Peyer's patch (tissue), 4 donors: ENCODE measurements around the gene TMEM123. TPM values are rescaled to one million over a fixed set of nuclear protein-coding genes. Genes with fewer than 3 reads are reported as not detected.

ENCODE experiments used
- DNase-seq, 3 donors: peaks; one replicate each; pipeline ENCODE4 v3.0.0-alpha.2; 2017 to 2019
- H3K27ac ChIP-seq, 4 donors: fragments of 200-600 bp; sonication (generic); one replicate each; pipeline ENCODE4 v1.5.1; 2016 to 2019
- H3K27me3 ChIP-seq, 2 donors: fragments of 200-600 bp; sonication (generic); one replicate each; pipeline ENCODE4 v1.5.1; 2019
- H3K36me3 ChIP-seq, 3 donors: fragments of 200-600 bp; sonication (generic); one replicate each; pipeline ENCODE4 v1.5.1; 2016 to 2019
- H3K4me1 ChIP-seq, 4 donors: fragments of 200-600 bp; sonication (generic); one replicate each; pipeline ENCODE4 v1.5.1; 2016 to 2019
- H3K4me3 ChIP-seq, 4 donors: fragments of 200-600 bp; sonication (generic); 1 replicate in 3 of 4; 2 replicates in 1 of 4; pipeline ENCODE4 v1.5.1; 2016 to 2019; ENCODE audit warnings: mild to moderate bottlenecking in 1 of 4
- H3K9me3 ChIP-seq, 4 donors: fragments of 200-600 bp; sonication (generic); one replicate each; pipeline ENCODE4 v1.5.1; 2016 to 2019; ENCODE audit warnings: mild to moderate bottlenecking in 1 of 4
- POLR2A ChIP-seq, 2 donors: fragments of 450-650 bp; IDR thresholded peaks; one replicate each; pipeline ENCODE4 v1.5.1; 2017; ENCODE audit warnings: antibody characterized with exemption in 2 of 2, mild to moderate bottlenecking in 2 of 2, moderate library complexity in 2 of 2
- total RNA-seq, 4 donors: library from RNA; depleted of rRNA; stranded (reverse); fragments of >200 nt; gene quantifications; one replicate each; pipeline ENCODE4 v1.1.0, GENCODE V29; 2016
- TF ChIP-seq, protein P1 (sequence below), 6 experiments: fragments of 450-650 bp in 4 of 6; fragments of 200-600 bp in 2 of 6; sonication (generic) in 1 of 6; IDR thresholded peaks; one replicate each; pipeline ENCODE4 v1.5.1; 2017 to 2019; ENCODE audit warnings: antibody characterized with exemption in 6 of 6, mild to moderate bottlenecking in 3 of 6, moderate library complexity in 1 of 6

The TMEM123 gene
- total RNA-seq, 4 donors from 2014 or later = 36.1 to 78.4 (median 54.5) TPM

DNA sequence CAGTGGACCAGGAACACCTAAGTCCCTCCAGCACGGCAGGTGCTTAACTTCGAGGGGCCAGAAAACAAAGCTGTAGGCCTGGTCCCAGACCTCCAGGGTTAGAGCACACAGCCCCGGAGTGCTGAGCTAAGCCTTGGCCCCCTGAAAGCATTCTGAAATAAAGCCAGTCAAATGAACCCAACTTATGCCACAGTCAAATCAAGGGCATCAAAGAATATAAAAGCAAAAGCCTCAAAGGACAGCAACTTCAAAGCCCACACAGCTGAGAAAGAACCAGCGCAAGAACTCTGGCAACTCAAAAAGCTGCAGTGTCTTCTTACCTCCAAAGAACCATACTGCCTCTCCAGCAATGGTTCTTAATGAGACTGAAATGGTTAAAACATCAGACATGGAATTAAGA is 39.1 kb downstream of the TMEM123 start:
- Histone ChIP-seq H3K27ac (no peak overlapping the region), H3K9me3 (no peaks in the 10 kb centered on the region), H3K27me3 (no peaks in the 10 kb centered on the region), H3K36me3 (no peaks in the 10 kb centered on the region), H3K4me3 (no peak overlapping the region), H3K4me1 (no peaks in the 10 kb centered on the region)
- TF ChIP-seq POLR2A (IDR thresholded peaks at IDR 0.05) = no peak
- TF ChIP-seq, protein P1, sequence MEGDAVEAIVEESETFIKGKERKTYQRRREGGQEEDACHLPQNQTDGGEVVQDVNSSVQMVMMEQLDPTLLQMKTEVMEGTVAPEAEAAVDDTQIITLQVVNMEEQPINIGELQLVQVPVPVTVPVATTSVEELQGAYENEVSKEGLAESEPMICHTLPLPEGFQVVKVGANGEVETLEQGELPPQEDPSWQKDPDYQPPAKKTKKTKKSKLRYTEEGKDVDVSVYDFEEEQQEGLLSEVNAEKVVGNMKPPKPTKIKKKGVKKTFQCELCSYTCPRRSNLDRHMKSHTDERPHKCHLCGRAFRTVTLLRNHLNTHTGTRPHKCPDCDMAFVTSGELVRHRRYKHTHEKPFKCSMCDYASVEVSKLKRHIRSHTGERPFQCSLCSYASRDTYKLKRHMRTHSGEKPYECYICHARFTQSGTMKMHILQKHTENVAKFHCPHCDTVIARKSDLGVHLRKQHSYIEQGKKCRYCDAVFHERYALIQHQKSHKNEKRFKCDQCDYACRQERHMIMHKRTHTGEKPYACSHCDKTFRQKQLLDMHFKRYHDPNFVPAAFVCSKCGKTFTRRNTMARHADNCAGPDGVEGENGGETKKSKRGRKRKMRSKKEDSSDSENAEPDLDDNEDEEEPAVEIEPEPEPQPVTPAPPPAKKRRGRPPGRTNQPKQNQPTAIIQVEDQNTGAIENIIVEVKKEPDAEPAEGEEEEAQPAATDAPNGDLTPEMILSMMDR (IDR thresholded peaks at IDR 0.05) = no peak
- DNase-seq = no peak

DNA sequence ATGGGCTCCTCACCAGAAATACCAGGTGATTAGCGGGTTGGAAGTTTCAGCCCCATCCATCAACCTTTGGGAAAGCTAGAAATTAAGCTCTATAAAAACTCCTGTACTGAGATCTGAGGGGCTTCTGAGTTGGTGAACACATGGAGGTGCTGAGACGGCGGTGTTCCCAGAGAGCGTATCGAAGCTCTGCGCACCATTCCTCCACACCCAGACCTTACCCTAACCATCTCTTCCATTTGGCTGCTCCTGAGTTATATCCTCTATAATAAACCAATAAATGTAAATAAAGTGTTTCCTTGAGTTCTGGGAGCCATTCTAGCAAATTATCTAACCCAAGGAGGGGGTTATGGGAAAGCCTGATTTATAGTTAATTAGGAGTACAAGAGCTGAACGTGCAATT is 41.4 kb downstream of the TMEM123 start:
- TF ChIP-seq, protein P1 (IDR thresholded peaks at IDR 0.05) = no peak
- TF ChIP-seq POLR2A (IDR thresholded peaks at IDR 0.05) = no peak

DNA sequence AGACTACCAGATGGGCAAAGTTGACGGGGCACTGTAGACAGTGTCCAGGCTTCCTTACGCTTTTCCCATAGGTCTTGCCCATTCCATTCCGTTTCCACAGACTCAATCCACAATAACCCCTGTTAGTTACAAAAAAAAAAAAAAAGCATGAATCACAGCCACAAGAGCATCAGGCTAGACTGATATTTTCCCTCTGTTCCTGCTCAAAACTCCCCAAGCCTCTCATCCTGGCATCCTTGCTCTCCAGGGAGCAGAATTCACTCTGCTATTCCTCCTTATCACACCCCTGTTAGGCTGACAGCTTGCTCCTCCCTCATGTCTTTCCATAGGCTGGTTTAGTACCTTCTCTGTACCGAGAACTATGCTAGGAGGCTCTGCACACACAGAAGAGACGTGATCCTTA is 42.2 kb downstream of the TMEM123 start:
- DNase-seq = no peak
- H3K4me3 ChIP-seq = no peak overlapping the region
- H3K27ac ChIP-seq = no peak overlapping the region
- no peaks in the 10 kb centered on the region for H3K4me1 ChIP-seq
- H3K36me3 ChIP-seq = no peaks in the 10 kb centered on the region
- H3K9me3 ChIP-seq = no peaks in the 10 kb centered on the region
- TF ChIP-seq, protein P1 (IDR thresholded peaks at IDR 0.05) = no peak
- TF ChIP-seq POLR2A (IDR thresholded peaks at IDR 0.05) = no peak
- H3K27me3 ChIP-seq = no peaks in the 10 kb centered on the region

More for the DNA sequence above, 41.4 kb downstream of the TMEM123 start:
- Histone ChIP-seq H3K9me3 (no peaks in the 10 kb centered on the region), H3K4me1 (no peaks in the 10 kb centered on the region), H3K27me3 (no peaks in the 10 kb centered on the region), H3K4me3 (no peak overlapping the region), H3K36me3 (no peaks in the 10 kb centered on the region), H3K27ac (no peak overlapping the region)
- no peak for DNase-seq

DNA sequence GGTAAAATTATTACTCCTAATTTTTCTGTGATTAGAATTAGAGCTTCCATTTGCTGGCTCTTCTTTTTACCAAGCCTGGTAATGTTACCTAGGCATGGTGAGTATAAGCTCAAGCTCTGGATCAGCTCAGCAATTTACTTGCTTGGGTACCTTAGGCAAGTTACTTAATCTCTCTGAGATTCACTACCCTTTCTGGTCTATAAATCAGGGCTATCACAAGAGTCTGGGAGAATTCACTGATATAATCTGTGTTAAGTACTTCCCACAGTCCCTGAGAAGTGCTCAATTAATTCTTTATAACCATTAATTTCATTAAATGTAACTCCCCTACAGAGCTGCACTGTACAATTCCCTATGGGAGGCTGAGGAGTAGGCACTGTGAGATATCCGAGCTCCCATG is 44.2 kb downstream of the TMEM123 start:
- Histone ChIP-seq H3K4me1 (no peaks in the 10 kb centered on the region), H3K9me3 (no peaks in the 10 kb centered on the region), H3K4me3 (no peak overlapping the region), H3K27me3 (no peaks in the 10 kb centered on the region), H3K27ac (no peak overlapping the region), H3K36me3 (no peaks in the 10 kb centered on the region)
- no peak for DNase-seq
- TF ChIP-seq POLR2A (IDR thresholded peaks at IDR 0.05) = no peak
- TF ChIP-seq, protein P1 (IDR thresholded peaks at IDR 0.05) = no peak

DNA sequence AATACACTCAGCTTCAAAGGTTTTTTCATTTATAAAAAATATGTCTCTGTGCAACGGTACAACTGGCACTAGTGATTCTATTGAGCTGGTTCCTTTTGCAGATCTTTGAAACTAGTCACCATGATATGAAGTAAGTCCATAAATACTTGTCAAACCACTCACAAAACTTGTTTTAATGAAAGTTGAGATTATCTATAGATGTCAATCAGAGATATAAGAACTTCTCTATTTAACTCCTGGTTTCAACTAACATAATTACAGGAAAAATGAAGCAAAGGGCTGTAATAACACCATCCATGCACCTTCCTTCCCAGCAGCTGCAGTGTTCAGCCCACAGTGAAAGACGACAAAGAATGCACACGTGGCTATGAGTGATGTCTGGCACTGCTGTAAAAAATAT is 44.7 kb downstream of the TMEM123 start:
- H3K9me3 ChIP-seq = no peaks in the 10 kb centered on the region
- no peak overlapping the region for H3K4me3 ChIP-seq
- H3K27me3 ChIP-seq = no peaks in the 10 kb centered on the region
- no peaks in the 10 kb centered on the region for H3K36me3 ChIP-seq
- TF ChIP-seq, protein P1 (IDR thresholded peaks at IDR 0.05) = no peak
- TF ChIP-seq POLR2A (IDR thresholded peaks at IDR 0.05) = no peak
- no peak for DNase-seq
- no peak overlapping the region for H3K27ac ChIP-seq
- H3K4me1 ChIP-seq = no peaks in the 10 kb centered on the region

DNA sequence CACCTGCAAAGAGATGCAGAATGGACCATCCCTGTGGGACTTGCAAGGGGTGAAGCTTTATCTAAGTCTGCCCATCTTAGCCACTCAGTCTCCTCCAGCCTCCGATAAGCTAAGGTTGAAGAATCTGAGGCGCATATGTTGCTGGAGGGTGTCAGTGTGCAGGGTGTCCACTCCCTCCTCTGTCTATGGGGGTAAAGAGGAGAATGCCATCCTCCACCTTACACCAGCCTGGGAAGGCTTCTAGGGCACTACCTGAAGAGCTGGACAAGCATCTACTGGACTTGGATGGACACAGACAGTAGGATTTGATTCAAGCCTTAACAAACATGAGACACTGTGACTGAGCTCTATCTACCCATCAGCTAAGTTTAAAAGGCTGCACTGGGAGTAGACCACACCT is 46.5 kb downstream of the TMEM123 start:
- no peaks in the 10 kb centered on the region for H3K27me3 ChIP-seq
- no peak for DNase-seq
- H3K4me3 ChIP-seq = no peak overlapping the region
- H3K27ac ChIP-seq = no peak overlapping the region
- no peaks in the 10 kb centered on the region for H3K9me3 ChIP-seq
- no peaks in the 10 kb centered on the region for H3K4me1 ChIP-seq
- TF ChIP-seq, protein P1 (IDR thresholded peaks at IDR 0.05) = no peak
- no peak for TF ChIP-seq POLR2A (IDR thresholded peaks at IDR 0.05)
- peaks cover 0 to 8% (median 0%) of the 10 kb centered on the region in 3 donors for H3K36me3 ChIP-seq
